NCI-H446 treated with DMSO at 0.1 percent for 48 hours (cell line): Measurements from ENCODE around the gene ZNF213.

Experiments
- DNase-seq: peaks from one replicate; lab custom pipeline; 2025; lab: John Stamatoyannopoulos, UW

The ZNF213 gene

DNA sequence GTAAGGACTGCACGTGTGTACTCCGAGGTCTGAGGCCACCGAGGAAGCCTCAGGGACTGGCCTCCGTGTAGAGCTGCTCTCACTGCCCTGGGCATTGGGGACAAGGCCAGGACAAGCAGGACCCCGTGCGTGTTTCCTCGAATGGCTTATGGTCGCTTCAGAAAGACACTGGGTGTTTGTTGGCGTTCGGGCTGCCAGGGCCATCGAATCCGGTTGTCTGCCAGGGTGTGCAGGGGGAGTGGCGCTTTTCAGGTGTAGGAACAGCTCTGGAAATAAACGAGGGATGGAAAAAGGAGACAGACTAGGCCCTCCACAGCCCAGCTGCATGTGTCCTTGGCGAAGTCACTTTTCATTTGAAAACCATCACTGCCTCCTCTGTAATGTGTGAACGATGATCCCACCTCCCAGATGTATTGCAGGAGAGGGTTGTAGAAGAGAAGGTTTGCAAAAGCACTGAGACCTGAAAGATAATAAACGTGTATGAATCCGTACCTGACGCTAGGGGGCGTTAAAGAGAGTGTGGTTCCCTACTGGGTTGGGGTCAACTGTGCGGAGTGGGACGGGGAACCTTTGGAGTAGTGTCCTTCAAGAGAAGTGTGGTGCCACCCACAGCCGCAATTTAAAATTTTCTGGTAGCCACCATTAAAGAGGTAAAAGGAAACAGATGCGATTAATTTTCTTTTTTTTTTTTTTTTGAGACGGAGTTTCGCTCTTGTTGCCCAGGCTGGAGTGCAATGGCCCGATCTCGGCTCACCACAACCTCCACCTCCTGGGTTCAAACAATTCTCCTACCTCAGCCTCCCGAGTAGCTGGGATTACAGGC lies 33.6 kb upstream of the ZNF213 start:
- DNase-seq = no peak

DNA sequence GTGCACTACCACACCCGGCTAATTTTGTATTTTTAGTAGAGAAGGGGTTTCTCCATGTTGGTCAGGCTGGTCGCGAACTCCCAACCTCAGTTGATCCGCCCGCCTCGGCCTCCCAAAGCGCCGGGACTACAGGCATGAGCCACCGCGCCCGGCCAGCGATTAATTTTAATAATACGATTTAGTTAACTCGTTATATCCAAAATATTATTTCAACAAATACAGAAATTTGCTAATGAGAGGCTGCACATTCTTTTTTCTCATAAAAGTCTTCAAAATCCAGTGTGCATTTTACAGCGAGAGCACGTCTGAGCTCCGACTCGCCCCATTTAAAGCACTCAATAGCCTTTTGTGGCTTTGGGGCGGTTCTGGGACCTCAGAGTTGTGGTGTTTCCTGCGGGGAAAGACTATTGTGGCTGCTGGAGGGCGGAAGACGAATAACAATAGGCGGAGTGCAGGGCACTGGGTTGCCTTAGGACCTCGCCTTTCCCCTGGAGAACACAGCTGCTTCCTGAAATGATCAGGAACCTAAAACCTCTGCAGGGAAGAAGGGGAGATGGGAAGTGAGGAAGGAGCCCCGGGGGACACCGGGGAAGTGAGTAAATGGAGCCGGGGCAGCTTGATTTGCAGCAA lies 32.9 kb upstream of the ZNF213 start:
- no peak for DNase-seq

GRCh38 chr16:3106205-3106928 lies 28.5 kb upstream of the ZNF213 start:
- peak; percentile 80 for DNase-seq

DNA sequence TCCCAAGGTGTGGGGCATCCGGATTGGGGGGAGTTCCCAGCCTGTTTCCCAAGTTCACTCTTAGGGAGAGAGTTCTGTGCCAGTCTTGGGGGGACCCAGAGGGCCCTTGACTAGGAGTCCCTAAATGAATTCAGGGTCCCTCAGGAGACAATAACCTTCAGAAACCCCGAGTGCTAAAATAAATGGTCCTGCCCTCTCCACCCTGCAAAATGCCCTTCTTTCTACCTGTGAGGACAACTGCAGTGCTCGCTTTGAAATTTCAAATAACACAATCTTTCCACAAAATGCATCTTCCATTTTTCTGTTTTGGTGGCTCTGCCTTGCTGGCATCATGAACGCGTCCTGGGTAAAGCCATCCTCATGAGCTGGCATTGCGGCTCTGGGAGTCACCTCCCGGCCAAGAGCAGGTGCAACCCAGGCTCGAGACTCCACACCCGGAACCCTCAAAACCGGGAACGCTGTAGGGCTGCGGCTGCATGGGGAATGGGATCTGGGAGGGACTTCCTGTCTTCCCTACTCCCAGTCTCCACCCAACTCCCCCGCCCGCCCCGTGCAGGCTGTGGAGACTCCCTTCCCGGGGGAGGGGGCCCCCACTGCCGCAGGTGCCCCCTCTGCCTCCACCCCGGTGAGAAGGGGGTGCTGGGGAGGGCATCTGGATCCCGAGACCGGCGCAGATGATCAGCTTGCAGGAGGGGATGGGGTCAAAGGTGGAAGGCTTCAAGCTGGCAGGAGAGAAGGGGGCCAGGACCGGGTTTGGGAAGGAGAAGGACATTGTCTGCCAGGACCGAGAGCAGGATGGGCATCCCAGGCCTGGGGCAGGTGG lies 22.6 kb upstream of the ZNF213 start, which contains the start of gene ZNF205:
Gene ZNF205, plus strand, starts transcription at position 529 of the 823 bp plus-strand sequence. CDS start 845 bp downstream, outside the sequence.
- peak; percentile 30 for DNase-seq

GRCh38 chr16:3112881-3113574 lies 21.8 kb upstream of the ZNF213 start:
- no peak for DNase-seq

GRCh38 chr16:3113765-3114479 lies 20.9 kb upstream of the ZNF213 start:
- no peak for DNase-seq

DNA sequence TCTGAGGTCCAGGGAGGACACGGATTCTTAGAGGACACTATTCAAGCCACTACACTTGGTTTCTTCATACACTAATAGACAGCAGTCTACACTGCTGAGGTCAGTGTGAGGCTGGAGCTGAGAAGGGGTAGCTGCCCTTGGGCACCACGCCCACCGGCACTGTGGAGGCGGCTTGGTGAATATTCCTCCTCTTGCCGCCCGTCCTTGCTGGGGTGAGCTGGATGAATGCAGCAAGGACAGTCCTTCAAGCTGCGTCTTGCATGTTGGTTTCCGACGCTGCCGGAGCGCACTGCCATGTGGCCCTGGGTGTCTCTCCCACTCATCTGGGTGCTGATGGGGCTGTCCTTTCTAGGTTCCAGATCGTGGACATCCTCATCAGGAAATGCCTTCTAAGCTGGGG lies 19.8 kb upstream of the ZNF213 start:
- DNase-seq = no peak

GRCh38 chr16:3115561-3115960 lies 19.3 kb upstream of the ZNF213 start:
- DNase-seq = no peak

DNA sequence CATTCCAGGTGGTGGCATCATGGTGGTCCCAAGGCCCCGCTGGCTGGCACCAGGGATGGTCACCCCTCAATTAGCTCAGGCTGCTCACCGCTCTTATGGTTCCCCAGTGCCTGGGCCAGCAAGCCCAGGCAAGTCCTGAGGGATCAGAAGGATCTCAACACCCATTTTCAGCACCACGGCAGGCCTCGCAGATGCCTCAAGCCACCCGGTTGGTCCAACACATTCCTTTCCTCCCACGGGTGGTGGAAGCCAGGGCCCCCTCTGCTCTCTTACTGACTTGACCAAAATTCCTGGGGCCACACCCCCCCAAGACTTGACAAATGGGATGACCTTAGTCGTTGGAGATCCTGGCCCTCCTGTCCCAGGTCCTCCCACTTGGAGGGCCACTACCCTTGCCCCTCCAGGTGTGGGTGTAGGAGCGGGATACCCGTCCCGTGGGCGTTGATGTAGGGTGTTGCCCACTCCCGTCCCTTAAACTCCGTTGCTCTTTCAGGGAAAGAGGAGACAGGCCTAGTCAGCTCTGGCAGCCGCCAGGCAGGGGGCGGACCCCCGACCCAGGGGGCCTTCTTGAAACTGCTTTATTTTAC lies 16.5 kb upstream of the ZNF213 start:
- DNase-seq = no peak

DNA sequence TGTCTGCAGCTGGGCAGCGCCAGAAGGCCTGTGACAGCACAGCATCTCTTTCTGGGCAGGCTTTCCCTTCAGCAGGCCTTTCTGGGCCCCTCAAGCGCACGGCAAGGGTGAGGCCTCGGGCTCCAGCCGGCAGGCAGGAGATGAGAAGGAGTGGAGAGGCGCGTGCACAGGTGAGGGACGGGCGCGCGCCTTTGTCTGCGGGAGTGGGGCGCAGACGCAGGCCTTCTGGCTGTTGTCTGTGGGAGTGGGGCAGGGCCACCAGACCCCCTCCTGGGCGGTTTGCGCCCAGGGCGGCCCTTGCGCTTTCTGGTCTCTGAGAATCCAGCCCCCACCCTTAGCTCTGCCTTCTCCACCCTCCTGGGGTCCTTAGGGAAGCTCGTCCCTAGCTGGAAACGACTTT lies 16.0 kb upstream of the ZNF213 start:
- DNase-seq = no peak

DNA sequence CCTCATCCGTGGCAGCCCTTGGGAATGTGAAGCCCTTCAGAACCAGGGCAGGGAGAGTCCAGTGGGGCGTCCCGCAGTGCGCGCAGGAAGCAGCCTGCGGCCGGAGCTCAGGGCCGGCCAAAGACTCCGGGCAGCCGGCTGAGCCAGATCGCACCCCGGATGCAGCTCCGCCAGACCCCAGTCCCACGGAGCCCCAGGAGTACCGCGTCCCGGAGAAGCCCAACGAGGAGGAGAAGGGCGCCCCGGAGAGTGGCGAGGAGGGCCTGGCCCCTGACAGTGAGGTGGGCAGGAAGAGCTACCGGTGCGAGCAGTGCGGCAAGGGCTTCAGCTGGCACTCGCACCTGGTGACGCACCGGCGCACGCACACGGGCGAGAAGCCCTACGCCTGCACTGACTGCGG lies 15.5 kb upstream of the ZNF213 start:
- no peak for DNase-seq

GRCh38 chr16:3119701-3120408 lies 15.0 kb upstream of the ZNF213 start:
- no peak for DNase-seq

GRCh38 chr16:3120435-3120834 lies 14.4 kb upstream of the ZNF213 start:
- DNase-seq = no peak

DNA sequence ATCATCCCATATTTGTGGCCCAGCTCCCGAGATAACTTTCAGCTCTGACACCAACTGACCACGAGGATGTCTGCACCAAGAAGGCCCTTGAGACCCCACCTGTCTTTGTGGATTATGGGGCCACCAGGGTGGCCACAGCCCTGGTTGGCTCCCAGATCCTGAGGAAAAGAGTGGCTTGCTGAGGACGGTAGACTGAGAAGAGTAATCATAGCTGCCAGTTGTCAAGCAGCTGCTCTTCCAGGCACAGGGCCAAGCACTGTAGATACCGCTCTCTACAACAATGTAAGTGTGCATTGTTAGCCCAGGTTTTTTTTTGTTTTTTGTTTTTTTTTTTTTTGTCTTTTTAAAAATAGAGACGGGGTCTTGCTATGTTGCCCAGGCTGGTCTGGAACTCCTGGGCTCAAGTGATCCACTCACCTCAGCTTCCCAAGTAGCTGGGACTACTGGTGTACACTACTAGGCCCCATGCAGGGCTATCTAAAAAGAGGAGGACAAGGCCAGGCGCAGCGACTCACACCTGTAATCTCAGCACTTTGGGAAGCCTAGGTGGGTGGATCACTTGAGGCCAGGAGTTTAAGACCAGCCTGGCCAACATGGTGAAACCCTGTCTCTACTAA lies 12.9 kb upstream of the ZNF213 start:
- DNase-seq = no peak

GRCh38 chr16:3122926-3123570 lies 11.8 kb upstream of the ZNF213 start:
- no peak for DNase-seq

DNA sequence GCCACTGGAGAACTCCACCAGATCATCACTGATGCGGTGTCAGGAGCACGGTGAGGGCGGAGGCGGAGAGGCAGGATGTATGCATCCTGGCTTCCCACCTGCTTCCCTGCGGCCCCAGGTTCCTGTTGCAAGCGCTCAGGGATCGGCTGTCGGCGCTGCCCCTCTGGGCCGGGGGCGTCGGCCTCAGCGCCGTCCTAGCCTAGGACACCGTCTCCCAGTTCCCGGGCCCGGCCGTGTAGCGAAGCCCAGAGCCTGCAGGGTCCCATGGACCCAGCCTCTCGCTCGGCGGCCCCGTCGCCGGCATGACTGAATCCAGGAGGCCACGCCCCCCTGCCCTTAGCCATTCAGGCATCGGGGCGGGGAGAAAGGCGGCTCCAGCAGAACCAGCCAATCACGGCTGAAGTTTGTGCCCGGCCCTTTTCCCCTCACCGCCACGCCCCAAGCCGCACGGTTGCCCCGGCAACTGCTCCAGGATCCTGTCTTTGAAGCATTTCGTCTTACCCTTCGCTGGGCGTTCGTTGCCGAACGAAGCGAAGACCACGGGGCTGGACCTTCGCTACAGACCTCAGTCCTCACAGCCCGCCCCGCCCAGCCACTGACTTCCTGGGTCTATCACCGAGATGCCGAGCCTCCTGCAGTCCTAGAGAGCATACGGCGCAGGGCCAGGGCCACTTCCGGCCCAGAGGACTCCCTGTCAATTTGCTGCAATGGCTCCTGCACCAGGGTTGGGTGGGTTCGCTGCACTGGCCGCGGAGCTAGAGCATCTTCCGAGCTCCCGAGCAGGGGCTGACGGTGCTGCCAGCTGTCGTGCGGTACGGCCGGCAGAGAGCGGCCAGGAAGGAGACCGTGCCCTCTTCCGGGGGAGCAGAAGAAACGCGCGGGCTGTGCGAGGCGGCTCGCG lies 10.6 kb upstream of the ZNF213 start:
- peak; percentile 86 for DNase-seq

DNA sequence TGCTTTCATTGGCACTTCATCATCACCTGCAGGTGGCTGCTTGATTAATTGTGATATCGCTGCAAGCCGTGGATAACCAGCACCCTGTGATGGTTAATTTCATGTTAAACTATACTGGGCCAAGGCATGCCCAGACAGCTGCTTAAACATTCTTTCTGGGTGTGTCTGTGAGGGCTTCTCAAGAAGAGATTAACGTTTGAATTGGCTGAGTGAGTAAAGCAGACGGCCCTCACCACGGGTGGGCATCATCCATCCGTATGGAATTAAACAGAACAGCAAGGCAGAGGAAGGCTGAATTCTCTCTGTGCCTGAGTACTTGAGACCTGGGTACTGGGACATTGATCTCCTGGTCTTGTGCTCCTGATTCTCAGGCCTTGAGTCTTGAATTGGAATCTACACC lies 7.1 kb upstream of the ZNF213 start:
- peak; percentile 40 for DNase-seq
